Measurements from ENCODE around the gene CLPSL2.

DNA sequence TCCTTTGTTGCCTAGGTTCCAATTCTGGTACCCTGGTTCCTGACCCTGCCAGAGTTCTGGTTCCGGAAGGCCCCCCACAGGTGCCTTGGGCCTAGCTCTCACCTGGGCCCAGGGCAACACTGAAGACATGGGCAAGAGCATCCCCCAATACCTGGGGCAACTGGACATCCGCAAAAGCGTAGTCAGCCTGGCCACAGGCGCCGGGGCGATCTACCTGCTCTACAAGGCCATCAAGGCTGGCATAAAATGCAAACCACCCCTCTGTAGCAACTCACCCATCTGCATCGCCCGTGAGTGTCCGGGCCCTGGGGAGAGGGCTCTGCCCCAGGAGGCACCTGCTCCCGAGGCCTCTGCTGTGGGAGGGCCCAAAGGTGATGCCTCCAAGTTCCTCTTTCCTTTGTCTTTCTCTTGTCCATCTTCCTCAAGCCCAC, 39.4 kb upstream of the CLPSL2 start, which contains the start of gene ARMC12:
- TF ChIP-seq, protein P1, sequence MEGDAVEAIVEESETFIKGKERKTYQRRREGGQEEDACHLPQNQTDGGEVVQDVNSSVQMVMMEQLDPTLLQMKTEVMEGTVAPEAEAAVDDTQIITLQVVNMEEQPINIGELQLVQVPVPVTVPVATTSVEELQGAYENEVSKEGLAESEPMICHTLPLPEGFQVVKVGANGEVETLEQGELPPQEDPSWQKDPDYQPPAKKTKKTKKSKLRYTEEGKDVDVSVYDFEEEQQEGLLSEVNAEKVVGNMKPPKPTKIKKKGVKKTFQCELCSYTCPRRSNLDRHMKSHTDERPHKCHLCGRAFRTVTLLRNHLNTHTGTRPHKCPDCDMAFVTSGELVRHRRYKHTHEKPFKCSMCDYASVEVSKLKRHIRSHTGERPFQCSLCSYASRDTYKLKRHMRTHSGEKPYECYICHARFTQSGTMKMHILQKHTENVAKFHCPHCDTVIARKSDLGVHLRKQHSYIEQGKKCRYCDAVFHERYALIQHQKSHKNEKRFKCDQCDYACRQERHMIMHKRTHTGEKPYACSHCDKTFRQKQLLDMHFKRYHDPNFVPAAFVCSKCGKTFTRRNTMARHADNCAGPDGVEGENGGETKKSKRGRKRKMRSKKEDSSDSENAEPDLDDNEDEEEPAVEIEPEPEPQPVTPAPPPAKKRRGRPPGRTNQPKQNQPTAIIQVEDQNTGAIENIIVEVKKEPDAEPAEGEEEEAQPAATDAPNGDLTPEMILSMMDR (IDR thresholded peaks at IDR 0.05; ENCODE audit: borderline replicate concordance, extremely low read depth, low read length, poor library complexity, severe bottlenecking): no peak
- no peak for TF ChIP-seq EZH2 (IDR thresholded peaks at IDR 0.05; ENCODE audit: borderline replicate concordance, low read depth, low read length, severe bottlenecking)

Data from DND-41 (cell line).